GM18867 (cell line): Measurements from ENCODE around the gene GPA33.

Source experiments
- ATAC-seq: cut with Tn5 transposase; IDR thresholded peaks from one replicate; pipeline ENCODE4 v1.9.1; 2021; ENCODE audit warnings: mild to moderate bottlenecking, moderate library complexity; ENCODE audit not compliant: unreplicated experiment

GPA33 gene

DNA sequence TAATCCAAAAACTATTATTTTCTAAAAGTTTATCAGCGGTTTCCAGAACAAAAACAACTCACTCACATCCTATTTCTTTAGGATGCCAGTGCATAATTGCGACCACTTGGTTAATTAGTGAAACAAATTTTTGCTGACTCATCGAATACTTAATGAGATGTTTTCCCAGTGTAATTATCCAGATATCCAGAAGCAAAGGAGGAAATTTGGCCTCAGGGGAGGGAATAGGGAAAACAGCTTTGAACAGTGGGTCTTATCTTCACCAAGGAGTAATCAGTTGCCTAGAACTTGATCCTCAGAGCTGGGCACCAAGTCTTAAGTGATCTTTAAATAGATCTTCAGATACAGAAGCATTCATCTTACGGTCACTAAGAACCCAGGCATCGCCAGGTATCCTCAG lies 28.0 kb upstream of the GPA33 start:
- ATAC-seq: no peak

DNA sequence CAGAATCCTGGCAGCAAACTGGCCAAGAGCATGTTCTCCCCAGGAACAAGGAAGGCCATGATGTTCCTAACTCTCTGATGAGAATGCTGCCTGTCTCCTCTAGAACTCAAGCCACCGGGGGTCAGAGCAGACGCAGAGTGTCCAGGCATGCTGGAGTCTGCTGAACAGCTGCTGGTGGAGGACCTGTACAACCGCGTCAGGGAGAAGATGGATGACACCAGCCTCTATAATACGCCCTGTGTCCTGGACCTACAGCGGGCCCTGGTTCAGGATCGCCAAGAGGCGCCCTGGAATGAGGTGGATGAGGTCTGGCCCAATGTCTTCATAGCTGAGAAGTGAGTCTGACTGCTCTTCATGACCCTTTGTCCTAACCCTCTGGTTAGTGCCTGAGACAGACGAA lies 27.0 kb upstream of the GPA33 start:
- ATAC-seq: no peak

DNA sequence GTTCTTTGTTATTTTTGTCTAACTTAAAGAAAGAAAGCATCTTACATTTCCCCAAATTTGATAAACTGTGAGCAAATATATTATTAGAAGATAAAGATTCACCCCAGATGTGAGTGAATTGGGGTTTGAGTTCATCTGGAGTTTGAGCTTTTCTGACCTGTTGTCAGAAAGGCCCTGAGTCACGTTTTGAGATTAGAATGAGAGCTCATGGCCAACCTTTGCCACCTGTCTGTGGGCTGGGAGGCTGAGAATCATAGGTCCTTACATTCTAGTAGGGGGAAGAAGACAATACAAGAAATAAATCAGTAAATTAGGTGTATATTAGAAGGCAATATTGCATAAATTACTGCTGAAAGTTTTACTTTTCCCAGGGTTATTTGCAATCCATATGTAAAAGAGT lies 26.0 kb upstream of the GPA33 start:
- ATAC-seq: no peak

DNA sequence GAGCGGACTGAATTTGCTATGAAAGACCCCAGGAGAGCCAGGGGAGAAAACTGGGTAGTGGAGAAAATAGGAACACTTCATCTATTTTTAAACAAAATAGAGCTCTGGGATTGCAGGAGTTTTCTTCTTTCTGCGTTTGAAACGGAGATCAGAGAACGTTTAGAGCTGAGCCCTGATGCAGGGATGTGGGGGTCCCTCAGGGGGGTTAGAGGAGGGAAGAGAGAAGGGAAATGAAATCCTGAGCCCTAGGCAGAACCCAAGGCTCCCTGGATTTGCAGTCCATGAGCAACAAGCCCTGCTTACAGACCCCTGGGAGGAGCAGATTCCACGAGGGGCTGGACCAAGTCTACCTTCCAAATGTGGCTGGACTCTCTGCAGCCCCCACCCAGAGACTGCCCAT lies 25.5 kb upstream of the GPA33 start:
- no peak for ATAC-seq

DNA sequence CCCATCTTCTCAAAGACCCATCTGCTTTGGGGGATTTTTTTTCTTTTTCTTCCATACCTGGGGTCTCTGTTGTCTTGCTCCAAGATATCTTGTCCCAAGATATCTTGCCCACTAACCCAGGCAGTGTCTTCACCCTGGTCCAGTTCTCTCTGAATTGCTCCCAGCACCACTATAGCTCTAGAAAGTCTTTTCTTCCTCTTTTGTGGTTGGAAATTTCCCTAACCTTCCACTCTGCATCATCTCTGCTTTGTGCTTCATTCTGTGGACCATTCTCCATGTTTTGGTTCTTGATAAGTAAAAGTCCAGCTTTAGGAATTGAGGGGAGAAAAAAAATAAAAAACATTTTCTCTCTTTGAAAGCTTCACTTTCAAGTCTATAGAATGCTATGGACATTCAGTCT lies 24.5 kb upstream of the GPA33 start:
- ATAC-seq: no peak

DNA sequence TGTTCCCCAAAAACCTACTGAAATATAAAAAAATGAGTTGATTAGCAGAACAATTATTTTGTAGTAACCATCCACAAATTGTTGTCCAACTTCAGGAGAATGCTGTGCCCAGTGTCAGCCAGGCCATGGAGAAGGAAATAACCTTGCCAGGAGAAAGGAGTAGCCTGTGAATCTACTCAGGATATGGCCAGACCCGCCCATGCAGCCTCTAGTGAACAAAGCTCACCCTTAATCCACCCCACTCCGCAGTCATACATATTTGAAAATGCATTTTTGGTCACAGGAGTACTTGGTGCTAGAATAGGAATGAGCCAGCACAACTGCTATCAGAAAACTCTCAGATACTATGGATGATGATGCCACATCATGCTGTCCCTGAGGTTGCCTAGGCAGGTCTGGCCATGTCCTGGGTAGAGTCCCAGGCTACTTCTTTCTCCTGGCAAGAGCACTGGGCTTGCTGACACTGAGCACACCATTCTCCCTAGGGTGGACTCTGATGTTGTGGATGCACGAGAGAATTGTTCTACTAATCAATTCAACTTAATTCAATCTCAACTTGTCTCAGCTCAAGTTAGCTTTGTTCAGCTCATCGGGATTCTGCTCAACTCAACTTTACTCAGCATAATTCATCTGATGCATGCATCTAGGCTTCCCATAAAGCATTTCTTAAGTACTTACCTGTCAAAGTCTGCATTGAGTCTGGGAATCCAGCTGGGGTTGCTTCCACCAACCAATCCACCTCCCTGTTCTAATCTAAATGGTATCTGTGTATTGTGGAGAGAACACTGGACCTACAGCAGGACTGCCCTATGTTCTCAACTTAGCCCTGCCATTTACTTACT lies 21.9 kb upstream of the GPA33 start:
- no peak for ATAC-seq

DNA sequence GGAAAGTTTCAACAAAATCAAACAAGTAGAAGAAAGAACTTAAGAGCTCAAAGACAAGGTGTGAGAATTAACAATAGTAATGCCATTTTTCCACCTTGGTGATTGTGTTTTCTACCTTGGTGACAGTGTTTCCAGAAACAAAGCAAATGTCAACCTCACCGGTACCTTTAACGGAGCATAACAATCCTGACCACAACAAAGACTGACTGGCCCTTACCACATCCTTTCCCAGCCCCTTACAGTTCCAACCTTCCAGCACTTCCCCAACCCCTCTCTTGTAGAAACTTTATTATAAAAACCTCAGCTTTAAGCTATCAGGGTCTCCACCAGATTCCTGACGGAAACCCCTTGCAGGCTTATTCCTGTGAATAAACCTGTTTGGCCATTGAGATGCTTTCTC lies 20.4 kb upstream of the GPA33 start:
- no peak for ATAC-seq

DNA sequence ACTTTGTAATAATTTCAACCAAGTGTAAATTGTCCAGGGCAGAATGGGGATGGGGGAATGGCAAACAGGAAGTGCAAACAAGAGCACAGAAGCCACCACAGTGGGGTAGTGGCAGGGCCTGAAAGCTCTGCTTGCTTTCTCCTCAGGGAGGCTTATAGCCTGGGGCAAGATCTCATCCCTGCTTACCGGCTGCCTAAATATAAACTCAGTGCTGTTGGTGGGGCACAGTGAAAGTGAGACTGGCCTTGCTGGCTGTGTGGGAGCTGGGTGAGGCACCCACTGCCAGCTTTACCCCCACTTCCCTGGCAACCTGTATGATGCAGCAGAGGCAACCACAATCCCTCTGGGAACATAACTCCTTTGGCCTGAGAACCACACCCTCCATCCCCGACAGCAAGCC lies 18.9 kb upstream of the GPA33 start:
- no peak for ATAC-seq

DNA sequence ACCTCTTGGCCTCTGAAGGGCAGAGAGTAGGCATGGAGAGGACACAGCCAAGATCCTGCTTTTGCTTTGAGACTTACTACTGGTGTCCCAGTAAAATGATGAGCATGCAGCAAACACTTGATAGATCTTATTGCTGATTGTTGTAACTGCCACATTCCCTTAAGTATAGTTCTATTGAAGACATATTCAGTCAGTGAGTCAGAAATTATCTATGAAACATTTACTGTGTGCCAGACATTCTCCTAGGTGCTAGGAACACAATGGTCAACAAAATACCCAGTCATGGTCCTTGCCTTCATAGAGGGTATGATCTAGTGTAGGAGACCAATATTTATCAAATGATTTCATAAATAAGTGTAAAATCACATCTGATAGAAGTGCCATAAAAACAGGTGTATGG lies 17.3 kb upstream of the GPA33 start:
- no peak for ATAC-seq

DNA sequence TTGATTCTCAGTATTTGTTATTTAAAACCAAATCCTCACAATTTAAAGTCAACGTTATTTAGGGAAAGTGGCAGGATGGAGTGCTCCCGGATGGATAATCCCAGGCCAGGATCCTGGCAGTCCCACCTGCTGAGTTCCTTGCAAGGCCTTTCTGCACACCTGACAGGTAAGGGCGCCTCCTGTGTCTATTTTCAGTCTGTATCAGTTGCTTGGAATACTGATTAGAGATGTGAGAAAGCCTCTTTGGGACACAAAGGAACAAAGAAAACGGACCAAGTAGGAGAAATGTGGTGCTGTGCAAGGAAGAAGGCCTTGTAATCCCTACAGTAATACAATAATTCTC lies 15.9 kb upstream of the GPA33 start:
- ATAC-seq: no peak

DNA sequence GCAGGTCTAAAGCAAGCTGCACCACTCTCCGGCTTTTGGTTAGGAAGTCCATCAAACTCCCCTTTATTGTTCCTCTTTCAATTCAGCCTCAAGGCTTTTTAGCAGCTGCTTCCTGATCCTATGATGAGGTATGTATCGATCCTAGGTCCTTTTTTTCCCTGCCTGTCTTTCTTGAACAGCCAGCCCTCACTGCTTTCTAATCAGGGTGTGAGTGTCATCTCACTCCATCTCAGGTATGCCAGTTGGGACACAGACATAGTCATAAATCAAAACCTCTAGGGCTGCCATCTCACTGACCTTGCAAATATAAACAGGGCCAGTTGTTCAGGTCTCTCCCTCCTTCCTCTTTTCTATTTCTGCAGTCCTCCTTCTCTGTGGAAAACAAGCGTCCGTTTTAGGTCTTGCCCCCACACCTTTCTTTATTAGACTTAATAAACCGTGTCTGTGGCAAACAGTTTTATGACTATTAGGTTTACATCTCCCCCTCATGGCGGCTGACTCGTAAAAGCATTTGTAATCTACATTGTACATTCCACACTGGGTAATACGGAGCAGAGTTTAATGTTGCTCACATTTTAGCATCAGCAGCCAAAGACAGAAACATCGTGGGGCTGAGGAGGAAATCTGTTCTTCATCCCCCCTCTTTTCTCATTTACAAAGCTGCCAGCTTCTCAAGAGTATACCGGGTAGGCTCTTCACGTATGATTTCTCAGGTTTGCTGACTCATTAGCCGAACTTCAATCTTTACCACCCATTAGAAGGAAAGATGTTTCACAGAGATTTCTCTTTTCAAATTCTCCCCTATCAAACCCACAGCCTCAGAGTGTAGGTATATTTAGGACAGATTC lies 15.3 kb upstream of the GPA33 start:
- ATAC-seq: no peak

DNA sequence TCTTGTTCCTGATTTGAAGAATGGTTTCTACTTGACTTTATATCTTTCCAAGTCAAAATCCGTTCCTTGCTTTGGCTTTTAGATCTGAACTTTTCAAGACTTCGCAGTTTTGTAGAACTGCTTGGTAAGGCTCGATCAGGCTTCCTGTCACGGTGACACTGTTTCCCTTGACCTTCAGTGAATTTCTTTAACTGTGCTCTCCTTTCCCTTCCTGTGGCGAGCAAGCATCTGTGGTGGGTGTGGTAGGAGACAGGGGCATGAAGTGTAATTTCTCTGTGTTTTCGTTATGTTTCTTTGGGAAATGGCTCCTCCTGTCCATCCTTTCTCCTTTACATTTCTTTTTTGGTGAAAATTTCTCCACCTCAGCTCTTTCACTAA lies 14.1 kb upstream of the GPA33 start:
- ATAC-seq: no peak

DNA sequence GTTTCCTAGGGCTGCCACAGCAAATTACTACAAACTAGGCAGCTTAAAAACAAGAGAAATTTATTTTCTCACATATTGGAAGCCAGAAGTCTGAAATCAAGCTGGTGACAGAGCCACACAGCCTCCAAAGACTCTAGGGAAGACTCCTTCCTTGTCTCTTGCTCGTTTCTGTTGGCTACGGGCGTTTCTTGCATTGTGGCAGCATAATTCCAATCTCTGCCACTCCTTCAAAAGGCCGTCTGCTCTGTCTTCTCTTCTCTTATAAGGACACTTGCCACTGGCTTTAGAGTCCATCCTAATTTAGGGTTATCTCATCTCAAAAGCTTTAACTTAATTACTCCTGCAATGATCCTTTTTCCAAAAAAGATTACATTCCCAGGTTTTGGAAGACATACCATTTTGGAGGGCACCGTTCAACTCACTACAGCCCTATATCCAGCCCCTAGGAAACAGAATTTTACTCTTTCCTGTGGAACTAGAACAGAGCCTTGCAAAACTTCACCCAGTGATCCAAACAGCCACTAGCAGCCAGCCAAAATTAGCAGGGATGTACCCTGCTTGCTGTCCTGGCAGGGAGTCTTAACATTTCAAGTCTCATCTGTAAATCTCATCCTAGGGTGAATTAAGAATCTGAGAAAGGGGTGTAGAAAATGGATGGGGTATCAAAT lies 12.9 kb upstream of the GPA33 start:
- no peak for ATAC-seq

DNA sequence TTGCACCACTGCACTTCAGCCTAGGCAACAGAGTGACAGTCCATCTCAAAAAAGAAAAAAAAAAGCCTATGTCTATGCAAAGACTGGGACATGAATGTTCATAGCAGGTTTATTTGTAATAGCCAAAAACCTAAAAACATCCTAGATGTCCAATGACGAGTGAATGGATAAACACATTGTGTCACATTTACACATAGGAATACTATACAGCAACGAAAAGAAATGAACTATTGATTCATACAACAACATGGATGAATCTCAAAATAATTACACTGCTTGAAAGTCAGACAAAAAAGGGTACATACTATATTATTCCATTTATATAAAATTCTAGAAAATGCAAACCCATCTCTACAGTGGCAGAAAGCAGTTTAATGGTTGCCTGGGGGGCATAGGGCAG lies 11.6 kb upstream of the GPA33 start:
- ATAC-seq: no peak

DNA sequence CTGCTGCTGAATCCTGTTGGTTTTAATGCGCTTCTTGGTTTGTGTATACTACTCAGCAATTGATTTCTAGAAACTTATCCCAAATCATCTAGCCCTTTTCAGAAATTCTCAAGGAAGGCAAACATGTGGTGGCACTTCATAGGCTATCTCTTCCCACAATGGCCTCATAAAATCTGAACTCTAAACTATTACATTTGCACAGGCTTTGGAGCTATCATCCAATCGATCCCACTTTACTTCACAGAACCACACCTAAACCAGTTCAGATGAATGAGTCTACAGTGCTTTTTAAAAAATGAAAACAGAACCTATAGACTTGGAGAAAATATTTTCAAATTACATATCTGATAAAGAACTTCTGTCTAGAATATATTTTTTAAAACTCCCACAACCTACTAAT lies 10.6 kb upstream of the GPA33 start:
- no peak for ATAC-seq

DNA sequence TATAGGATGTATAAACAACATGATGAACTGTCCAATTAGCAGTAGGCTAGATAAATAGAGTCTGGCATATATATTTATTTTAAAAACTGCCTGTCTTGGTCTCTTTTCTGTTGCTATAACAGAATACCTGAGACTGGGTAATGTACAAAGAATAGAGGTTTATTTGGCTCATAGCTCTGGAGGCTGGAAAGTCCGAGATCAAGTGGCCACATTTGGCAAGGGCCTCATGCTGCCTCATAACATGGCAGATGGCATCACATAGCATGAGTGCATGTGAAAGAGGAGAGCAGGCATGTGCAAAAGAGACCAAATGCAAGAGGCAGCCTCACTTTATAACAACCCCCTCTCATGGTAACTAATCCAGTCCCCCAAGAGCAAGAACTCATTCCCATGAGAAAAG lies 9.7 kb upstream of the GPA33 start:
- ATAC-seq: no peak

DNA sequence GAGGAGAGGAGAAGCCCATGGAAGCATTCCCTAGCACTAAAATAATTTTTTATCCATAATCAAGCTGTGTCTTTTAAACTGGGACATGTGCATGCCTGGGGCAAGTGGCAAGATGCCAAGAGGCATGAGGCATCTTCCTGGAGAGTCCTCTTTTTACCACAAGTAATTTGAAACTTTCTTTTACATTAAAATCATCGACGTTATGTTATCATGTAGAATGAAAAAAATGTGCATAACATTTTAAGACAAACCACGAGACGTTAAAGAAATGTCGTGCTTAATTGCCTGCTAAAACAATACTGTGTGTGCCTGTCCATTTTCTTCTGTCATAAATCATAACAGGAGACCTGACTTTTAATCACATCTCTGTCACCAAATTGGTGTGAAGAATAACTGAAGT lies 5.2 kb upstream of the GPA33 start:
- no peak for ATAC-seq

DNA sequence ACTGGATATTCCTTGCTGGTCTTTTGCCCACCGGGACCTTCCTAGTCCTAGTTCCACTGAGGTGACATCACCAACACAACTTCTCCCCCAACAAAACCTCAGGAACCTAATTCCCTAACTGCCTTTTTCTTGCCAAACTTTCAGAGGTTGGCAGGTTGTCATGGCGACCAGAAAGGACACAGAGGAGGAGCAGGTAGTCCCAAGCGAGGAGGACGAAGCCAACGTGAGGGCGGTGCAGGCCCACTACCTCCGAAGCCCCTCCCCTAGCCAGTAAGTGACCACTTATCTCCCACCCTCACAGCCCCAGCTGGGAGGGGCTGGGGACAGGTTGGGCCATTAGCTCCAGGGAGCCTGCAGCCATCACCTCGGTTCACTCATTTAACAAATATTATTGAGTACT lies 4.5 kb upstream of the GPA33 start:
- no peak for ATAC-seq

DNA sequence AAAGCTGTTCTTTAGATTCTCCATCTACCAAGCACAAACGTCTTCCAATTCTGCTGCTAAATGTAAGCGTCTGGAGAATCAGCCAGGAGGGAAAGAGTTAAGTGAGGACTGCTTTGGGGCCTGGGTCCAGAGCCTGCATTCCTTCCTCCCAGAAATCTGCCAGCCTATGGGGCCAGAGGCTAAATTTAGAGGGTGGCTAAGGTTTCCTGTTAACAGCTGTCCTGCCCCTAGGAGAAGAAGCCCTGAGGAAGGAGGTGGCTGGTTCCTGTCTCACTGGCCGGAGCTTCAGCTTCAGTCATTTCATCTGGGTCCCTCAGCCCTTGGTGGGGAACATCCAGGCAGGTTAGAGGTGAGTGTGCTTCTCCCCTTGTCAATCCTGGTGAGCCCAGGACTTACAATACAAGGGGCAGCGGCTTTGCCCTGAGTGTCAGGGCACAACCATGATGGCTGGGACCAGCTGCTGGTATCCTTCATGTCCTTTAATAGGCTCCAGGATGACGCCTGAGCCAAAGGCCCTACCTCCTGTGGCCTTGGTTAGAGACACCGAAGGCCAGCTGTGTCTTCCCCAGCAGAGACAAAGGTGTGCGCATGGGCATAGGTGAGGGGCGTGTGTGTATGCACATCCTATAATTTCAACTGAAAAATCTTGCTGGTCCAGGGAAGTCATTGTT lies 3.8 kb upstream of the GPA33 start, which contains the start of gene STYXL2:
TSS of gene STYXL2 (plus strand) at position 230 of the 671 bp plus-strand sequence. CDS start 775 bp downstream, outside the sequence.
- no peak for ATAC-seq

DNA sequence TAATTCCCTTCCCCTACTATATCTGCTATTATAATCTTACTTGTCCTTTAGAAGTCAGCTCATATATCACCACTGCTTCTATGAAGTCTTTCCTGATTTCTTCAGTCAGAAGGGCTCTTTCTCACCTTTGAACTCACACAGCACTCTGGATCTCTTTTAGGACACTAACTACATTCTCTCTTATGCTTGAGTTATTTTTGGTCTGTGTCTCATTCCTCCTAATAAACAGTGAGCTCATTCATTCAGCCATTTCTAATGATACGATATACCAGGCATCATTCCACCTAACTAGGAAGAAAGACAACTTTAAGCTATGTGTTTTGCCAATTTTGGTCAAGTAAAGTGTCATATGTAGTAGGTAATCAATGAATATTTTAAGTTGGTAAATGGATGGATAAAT lies 2.5 kb upstream of the GPA33 start:
- no peak for ATAC-seq

DNA sequence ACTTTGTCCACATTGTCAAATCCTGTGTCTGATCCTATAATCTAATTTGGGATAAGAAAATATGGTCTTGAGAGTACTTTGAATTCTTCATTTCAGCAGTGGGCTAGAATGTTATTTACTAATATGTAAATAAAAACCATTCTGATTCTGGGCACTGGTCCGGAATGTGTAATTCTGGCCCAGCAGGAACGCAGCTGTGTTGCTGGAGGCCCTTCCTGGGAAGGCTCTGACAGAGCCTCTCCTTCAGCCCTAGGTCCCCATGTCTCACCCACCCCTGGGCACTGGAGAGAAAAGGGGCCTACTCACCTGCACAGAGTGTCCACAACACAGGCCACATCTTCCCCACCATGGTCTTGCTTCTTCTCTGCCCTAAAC lies 251 bp downstream of the GPA33 start:
- peak; percentile 5 for ATAC-seq
